Peyer's patch (tissue), 4 donors: ENCODE data around the gene CTU1. TPM values are rescaled to one million over a fixed set of nuclear protein-coding genes. Genes with fewer than 3 reads are reported as not detected.

Source experiments
- DNase-seq, 3 donors: peaks; one replicate each; pipeline ENCODE4 v3.0.0-alpha.2; 2017 to 2019
- H3K27ac ChIP-seq, 4 donors: fragments of 200-600 bp; sonication (generic); one replicate each; pipeline ENCODE4 v1.5.1; 2016 to 2019
- H3K27me3 ChIP-seq, 2 donors: fragments of 200-600 bp; sonication (generic); one replicate each; pipeline ENCODE4 v1.5.1; 2019
- H3K36me3 ChIP-seq, 3 donors: fragments of 200-600 bp; sonication (generic); one replicate each; pipeline ENCODE4 v1.5.1; 2016 to 2019
- H3K4me1 ChIP-seq, 4 donors: fragments of 200-600 bp; sonication (generic); one replicate each; pipeline ENCODE4 v1.5.1; 2016 to 2019
- H3K4me3 ChIP-seq, 4 donors: fragments of 200-600 bp; sonication (generic); 1 replicate in 3 of 4; 2 replicates in 1 of 4; pipeline ENCODE4 v1.5.1; 2016 to 2019; ENCODE audit warnings: mild to moderate bottlenecking in 1 of 4
- H3K9me3 ChIP-seq, 4 donors: fragments of 200-600 bp; sonication (generic); one replicate each; pipeline ENCODE4 v1.5.1; 2016 to 2019; ENCODE audit warnings: mild to moderate bottlenecking in 1 of 4
- POLR2A ChIP-seq, 2 donors: fragments of 450-650 bp; IDR thresholded peaks; one replicate each; pipeline ENCODE4 v1.5.1; 2017; ENCODE audit warnings: antibody characterized with exemption in 2 of 2, mild to moderate bottlenecking in 2 of 2, moderate library complexity in 2 of 2
- total RNA-seq, 4 donors: library from RNA; depleted of rRNA; stranded (reverse); fragments of >200 nt; gene quantifications; one replicate each; pipeline ENCODE4 v1.1.0, GENCODE V29; 2016
- TF ChIP-seq, protein P1 (sequence below), 6 experiments: fragments of 450-650 bp in 4 of 6; fragments of 200-600 bp in 2 of 6; sonication (generic) in 1 of 6; IDR thresholded peaks; one replicate each; pipeline ENCODE4 v1.5.1; 2017 to 2019; ENCODE audit warnings: antibody characterized with exemption in 6 of 6, mild to moderate bottlenecking in 3 of 6, moderate library complexity in 1 of 6

Gene CTU1
- total RNA-seq, 4 donors from 2014 or later, result 4.4 to 10.0 (median 6.5) TPM

DNA sequence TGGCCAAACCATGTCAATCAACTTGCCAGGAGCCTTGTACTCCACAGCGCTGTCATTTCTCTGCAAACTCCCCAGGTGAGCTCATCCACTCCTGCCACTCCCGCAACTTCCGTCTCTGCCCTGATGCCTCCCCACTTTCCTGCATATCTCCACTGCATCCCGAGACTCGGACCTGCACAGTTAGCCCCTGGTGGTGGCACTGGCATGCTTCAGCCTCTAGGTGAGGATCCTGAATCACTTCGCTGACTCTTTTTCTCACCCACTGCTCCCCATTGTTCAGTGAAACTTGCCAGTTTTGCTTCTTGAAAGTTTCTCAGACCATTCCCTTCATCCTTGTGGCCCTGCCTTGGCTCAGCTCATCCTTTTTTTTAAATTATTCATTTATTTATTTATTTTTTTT is 3.4 kb upstream of the CTU1 start:
- TF ChIP-seq POLR2A (IDR thresholded peaks at IDR 0.05), result no peak
- TF ChIP-seq, protein P1, sequence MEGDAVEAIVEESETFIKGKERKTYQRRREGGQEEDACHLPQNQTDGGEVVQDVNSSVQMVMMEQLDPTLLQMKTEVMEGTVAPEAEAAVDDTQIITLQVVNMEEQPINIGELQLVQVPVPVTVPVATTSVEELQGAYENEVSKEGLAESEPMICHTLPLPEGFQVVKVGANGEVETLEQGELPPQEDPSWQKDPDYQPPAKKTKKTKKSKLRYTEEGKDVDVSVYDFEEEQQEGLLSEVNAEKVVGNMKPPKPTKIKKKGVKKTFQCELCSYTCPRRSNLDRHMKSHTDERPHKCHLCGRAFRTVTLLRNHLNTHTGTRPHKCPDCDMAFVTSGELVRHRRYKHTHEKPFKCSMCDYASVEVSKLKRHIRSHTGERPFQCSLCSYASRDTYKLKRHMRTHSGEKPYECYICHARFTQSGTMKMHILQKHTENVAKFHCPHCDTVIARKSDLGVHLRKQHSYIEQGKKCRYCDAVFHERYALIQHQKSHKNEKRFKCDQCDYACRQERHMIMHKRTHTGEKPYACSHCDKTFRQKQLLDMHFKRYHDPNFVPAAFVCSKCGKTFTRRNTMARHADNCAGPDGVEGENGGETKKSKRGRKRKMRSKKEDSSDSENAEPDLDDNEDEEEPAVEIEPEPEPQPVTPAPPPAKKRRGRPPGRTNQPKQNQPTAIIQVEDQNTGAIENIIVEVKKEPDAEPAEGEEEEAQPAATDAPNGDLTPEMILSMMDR (IDR thresholded peaks at IDR 0.05), result peak in 1 of 6 experiments; percentile 10
- Histone ChIP-seq H3K36me3 (no peaks in the 10 kb centered on the region), H3K27me3 (no peaks in the 10 kb centered on the region), H3K4me3 (no peak overlapping the region), H3K4me1 (peaks cover 0 to 16% (median 3%) of the 10 kb centered on the region in 4 donors), H3K27ac (no peak overlapping the region), H3K9me3 (no peaks in the 10 kb centered on the region)
- DNase-seq, result no peak

DNA sequence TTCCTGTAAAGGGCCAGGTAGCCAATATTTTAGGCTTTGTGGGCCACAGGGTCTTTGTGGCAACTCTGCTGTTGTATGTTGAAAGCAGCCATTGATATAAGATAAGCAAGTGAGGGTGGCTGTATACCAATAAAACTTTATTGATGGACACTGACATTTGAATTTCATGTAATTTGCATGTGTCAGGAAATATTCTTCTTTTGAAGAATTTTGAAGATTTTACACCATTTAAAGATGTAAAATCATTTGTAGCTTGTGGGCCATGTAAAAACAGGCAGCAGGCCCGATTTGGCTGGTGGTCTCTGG is 2.4 kb upstream of the CTU1 start:
- Histone ChIP-seq H3K27me3 (no peaks in the 10 kb centered on the region), H3K9me3 (no peaks in the 10 kb centered on the region), H3K4me1 (peaks cover 0 to 16% (median 3%) of the 10 kb centered on the region in 4 donors), H3K27ac (no peak overlapping the region), H3K36me3 (no peaks in the 10 kb centered on the region), H3K4me3 (no peak overlapping the region)
- no peak for DNase-seq
- TF ChIP-seq, protein P1 (IDR thresholded peaks at IDR 0.05), result no peak
- no peak for TF ChIP-seq POLR2A (IDR thresholded peaks at IDR 0.05)

DNA sequence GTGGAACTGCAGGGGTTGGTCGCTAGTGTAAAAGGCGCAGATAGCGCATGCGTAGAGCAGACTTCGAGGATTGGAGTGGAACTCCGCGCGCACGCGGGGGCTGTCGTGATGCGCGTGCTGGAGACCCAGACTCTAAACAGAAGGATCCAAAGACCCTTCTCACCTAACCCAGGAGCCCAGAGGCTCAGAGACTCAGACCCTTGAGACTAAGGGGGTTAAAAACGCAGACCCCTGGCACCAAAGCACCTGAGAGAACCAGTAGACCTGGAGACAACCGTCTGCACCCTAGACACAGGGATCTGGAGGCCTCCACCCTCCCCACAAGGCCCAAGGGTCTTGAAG is 567 bp upstream of the CTU1 start:
- Histone ChIP-seq H3K27me3 (no peaks in the 10 kb centered on the region), H3K27ac (peak overlapping the region in 2 of 4 donors; percentile 29 to 65)

DNA sequence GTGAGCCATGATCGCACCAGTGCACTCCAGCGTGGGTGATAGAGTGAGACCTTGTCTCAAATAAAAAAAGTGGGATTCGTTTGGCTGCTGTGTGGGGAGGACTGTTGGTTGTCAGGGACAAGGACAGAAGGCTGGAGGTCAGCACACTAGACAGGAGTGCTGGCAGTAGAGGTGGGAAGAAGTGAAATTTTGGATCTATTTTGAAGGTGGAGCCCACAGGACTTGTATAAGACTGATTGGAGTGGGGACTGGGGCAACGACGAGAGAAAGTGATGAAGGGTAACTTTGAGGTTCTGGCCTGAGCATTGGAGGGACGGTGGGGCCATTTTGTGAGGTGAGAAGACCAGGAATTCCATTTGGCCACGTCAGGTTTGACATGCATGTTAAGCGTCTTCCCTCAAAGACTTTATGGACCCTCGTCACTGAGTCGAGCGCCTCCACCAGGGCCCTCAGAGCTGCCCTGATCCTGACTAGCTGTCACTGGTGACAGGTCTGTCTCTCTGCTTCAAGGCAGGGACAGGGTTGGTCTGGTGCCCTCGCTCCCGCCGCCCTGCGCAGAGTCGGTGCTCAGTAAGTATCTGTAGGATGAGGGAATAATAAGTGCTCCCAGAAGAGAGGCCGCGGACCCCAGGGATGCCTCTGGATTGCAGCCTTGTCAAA is 673 bp downstream of the CTU1 start:
- peak overlapping the region; percentile 56 to 76 (median 68) for H3K4me3 ChIP-seq
- H3K9me3 ChIP-seq, result no peaks in the 10 kb centered on the region
- peak in 1 of 3 donors; percentile 60 for DNase-seq
- H3K36me3 ChIP-seq, result peaks cover 0 to 10% (median 0%) of the 10 kb centered on the region in 3 donors
- peak overlapping the region; percentile 44 to 70 (median 63) for H3K27ac ChIP-seq
- TF ChIP-seq POLR2A (IDR thresholded peaks at IDR 0.05), result no peak
- TF ChIP-seq, protein P1 (IDR thresholded peaks at IDR 0.05), result no peak
- H3K4me1 ChIP-seq, result peaks cover 0 to 16% (median 3%) of the 10 kb centered on the region in 4 donors
- H3K27me3 ChIP-seq, result no peaks in the 10 kb centered on the region

More for the DNA sequence above, 567 bp upstream of the CTU1 start:
- no peaks in the 10 kb centered on the region for H3K9me3 ChIP-seq
- no peak for DNase-seq
- peaks cover 0 to 4% (median 0%) of the 10 kb centered on the region in 3 donors for H3K36me3 ChIP-seq
- no peak for TF ChIP-seq POLR2A (IDR thresholded peaks at IDR 0.05)
- TF ChIP-seq, protein P1 (IDR thresholded peaks at IDR 0.05), result peak in 1 of 6 experiments; percentile 31
- peaks cover 0 to 16% (median 3%) of the 10 kb centered on the region in 4 donors for H3K4me1 ChIP-seq
- H3K4me3 ChIP-seq, result peak overlapping the region; percentile 56 to 76 (median 68)

DNA sequence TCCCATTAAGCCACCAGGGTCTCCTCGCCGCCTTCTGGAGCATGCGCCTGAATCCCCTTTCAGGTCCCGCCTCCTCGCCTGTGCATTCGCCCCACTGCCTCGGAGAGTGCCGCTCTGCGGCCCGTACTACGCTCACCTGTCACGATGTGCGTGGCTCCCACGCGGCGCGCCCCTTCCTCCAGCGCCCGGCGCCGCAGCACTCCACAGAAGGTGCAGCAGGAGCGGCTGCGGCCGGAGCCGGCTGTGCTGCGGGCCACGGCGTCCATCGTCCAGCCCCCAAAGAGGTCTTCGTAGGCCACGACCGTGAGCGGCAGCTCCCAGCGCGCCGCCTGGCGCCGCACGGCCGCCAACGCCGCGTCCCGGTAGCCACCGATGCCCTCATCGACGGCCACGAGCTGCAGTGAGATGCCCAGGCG is 4.3 kb downstream of the CTU1 start:
- Histone ChIP-seq H3K4me1 (peaks cover 0 to 15% (median 3%) of the 10 kb centered on the region in 4 donors), H3K9me3 (no peaks in the 10 kb centered on the region), H3K36me3 (peaks cover 0 to 35% (median 0%) of the 10 kb centered on the region in 3 donors), H3K4me3 (no peak overlapping the region), H3K27me3 (no peaks in the 10 kb centered on the region), H3K27ac (no peak overlapping the region)
- TF ChIP-seq, protein P1 (IDR thresholded peaks at IDR 0.05), result no peak
- TF ChIP-seq POLR2A (IDR thresholded peaks at IDR 0.05), result no peak
- DNase-seq, result peak in 1 of 3 donors; percentile 26
